ENCODE results near the gene BCAS3. TPM values are rescaled to one million over a fixed set of nuclear protein-coding genes. Genes with fewer than 3 reads are reported as not detected.

The BCAS3 gene
- total and polyA plus RNA-seq, 2 experiments from 2014 or later: 18.0 to 20.2 TPM

GRCh38 chr17:60641126-60641525 is 36.5 kb upstream of the BCAS3 start:
- Histone ChIP-seq H3K4me2 (ENCODE audit: unreplicated experiment) (peak overlapping the region; percentile 5), H3K9ac (0 out of 2 replicates have a peak overlapping the region, but pooled peaks have one; percentile 7), H3K36me3 (ENCODE audit: low read depth) (peaks cover 2% of the 10 kb centered on the region; the same call in 1 of the 2 replicates), H3K27ac (no peak overlapping the region), H3F3A (ENCODE audit: insufficient read depth) (peaks cover 23% of the 10 kb centered on the region), H3K79me2 (ENCODE audit: insufficient read depth) (peaks cover 67% of the 10 kb centered on the region), H3K9me3 (ENCODE audit: low read depth) (no peaks in the 10 kb centered on the region), H4K20me1 (ENCODE audit: insufficient read depth) (peaks cover 10% of the 10 kb centered on the region; the same call in 1 of the 2 replicates), H3K9me2 (ENCODE audit: insufficient read depth) (no peaks in the 10 kb centered on the region), H3K4me3 (no peak overlapping the region), H3K4me1 (ENCODE audit: insufficient read depth) (peaks cover 23% of the 10 kb centered on the region), H2AFZ (no peak overlapping the region), H3K27me3 (replicated peaks; ENCODE audit: insufficient read depth) (no peaks in the 10 kb centered on the region)
- in situ Hi-C loops (cut with MboI): no loop called here
- DNase-seq: peak; percentile 54
- 38% methylated on average over 3 of the region's 3 CpGs for WGBS, 2 experiments (ENCODE audit: low coverage in 1 of 2, low lambda C conversion rate in 2 of 2, missing lambda C conversion rate in 2 of 2)
- TF ChIP-seq EZH2 (IDR thresholded peaks at IDR 0.05; ENCODE audit: insufficient read depth, poor library complexity, severe bottlenecking): no peak
- TF ChIP-seq EZH2phosphoT487 (IDR thresholded peaks at IDR 0.05; ENCODE audit: insufficient read depth, low read depth): no peak

- Histone ChIP-seq H3K9me2 (ENCODE audit: insufficient read depth) (no peaks in the 10 kb centered on the region), H3K9me3 (ENCODE audit: low read depth) (no peaks in the 10 kb centered on the region), H3F3A (ENCODE audit: insufficient read depth) (peaks cover 23% of the 10 kb centered on the region), H2AFZ (no peak overlapping the region), H3K27me3 (replicated peaks; ENCODE audit: insufficient read depth) (no peaks in the 10 kb centered on the region), H3K4me2 (ENCODE audit: unreplicated experiment) (peak overlapping the region; percentile 5), H3K4me3 (no peak overlapping the region), H3K9ac (0 out of 2 replicates have a peak overlapping the region, but pooled peaks have one; percentile 7), H4K20me1 (ENCODE audit: insufficient read depth) (peaks cover 10% of the 10 kb centered on the region; the same call in 1 of the 2 replicates), H3K27ac (0 out of 2 replicates have a peak overlapping the region, but pooled peaks have one; percentile 20), H3K79me2 (ENCODE audit: insufficient read depth) (peaks cover 74% of the 10 kb centered on the region), H3K36me3 (ENCODE audit: low read depth) (no peaks in the 10 kb centered on the region), H3K4me1 (ENCODE audit: insufficient read depth) (peaks cover 23% of the 10 kb centered on the region)
- WGBS, 2 experiments (ENCODE audit: low coverage in 1 of 2, low lambda C conversion rate in 2 of 2, missing lambda C conversion rate in 2 of 2): 71 to 80% methylated on average over 1 of the region's 1 CpG
- no peak for TF ChIP-seq EZH2 (IDR thresholded peaks at IDR 0.05; ENCODE audit: insufficient read depth, poor library complexity, severe bottlenecking)
- peak; percentile 81 for DNase-seq
- in situ Hi-C loops (cut with MboI): no loop called here
Measured at GRCh38 chr17:60641810-60642220, 35.8 kb upstream of the BCAS3 start.

- Histone ChIP-seq H3K36me3 (ENCODE audit: low read depth) (no peaks in the 10 kb centered on the region), H3K27me3 (replicated peaks; ENCODE audit: insufficient read depth) (no peaks in the 10 kb centered on the region), H3K27ac (no peak overlapping the region), H4K20me1 (ENCODE audit: insufficient read depth) (peaks cover 8% of the 10 kb centered on the region; the same call in 1 of the 2 replicates), H2AFZ (no peak overlapping the region), H3K9ac (no peak overlapping the region), H3K79me2 (ENCODE audit: insufficient read depth) (peaks cover 94% of the 10 kb centered on the region), H3K4me3 (no peak overlapping the region), H3K9me3 (ENCODE audit: low read depth) (no peaks in the 10 kb centered on the region), H3K4me1 (ENCODE audit: insufficient read depth) (peaks cover 23% of the 10 kb centered on the region), H3K9me2 (ENCODE audit: insufficient read depth) (no peaks in the 10 kb centered on the region), H3K4me2 (ENCODE audit: unreplicated experiment) (no peak overlapping the region), H3F3A (ENCODE audit: insufficient read depth) (peaks cover 10% of the 10 kb centered on the region; the same call in 1 of the 2 replicates)
- no peak for DNase-seq
- 94 to 96% methylated on average over 3 of the region's 3 CpGs for WGBS, 2 experiments (ENCODE audit: low coverage in 1 of 2, low lambda C conversion rate in 2 of 2, missing lambda C conversion rate in 2 of 2)
- in situ Hi-C loops (cut with MboI): no loop called here
- TF ChIP-seq EZH2 (IDR thresholded peaks at IDR 0.05; ENCODE audit: insufficient read depth, poor library complexity, severe bottlenecking): no peak
- TF ChIP-seq EZH2phosphoT487 (IDR thresholded peaks at IDR 0.05; ENCODE audit: insufficient read depth, low read depth): no peak
Measured at GRCh38 chr17:60645918-60646523, 31.6 kb upstream of the BCAS3 start.

GRCh38 chr17:60646701-60647100 is 30.9 kb upstream of the BCAS3 start:
- H3K4me1 ChIP-seq (ENCODE audit: insufficient read depth): peaks cover 18% of the 10 kb centered on the region
- WGBS, 2 experiments (ENCODE audit: low coverage in 1 of 2, low lambda C conversion rate in 2 of 2, missing lambda C conversion rate in 2 of 2): 69 to 72% methylated on average over 3 of the region's 3 CpGs
- DNase-seq: no peak
- no peaks in the 10 kb centered on the region for H3K9me3 ChIP-seq (ENCODE audit: low read depth)
- no peak overlapping the region for H3K27ac ChIP-seq
- H3K27me3 ChIP-seq (replicated peaks; ENCODE audit: insufficient read depth): no peaks in the 10 kb centered on the region
- TF ChIP-seq EZH2phosphoT487 (IDR thresholded peaks at IDR 0.05; ENCODE audit: insufficient read depth, low read depth): no peak
- no peak for TF ChIP-seq EZH2 (IDR thresholded peaks at IDR 0.05; ENCODE audit: insufficient read depth, poor library complexity, severe bottlenecking)
- H3K4me2 ChIP-seq (ENCODE audit: unreplicated experiment): no peak overlapping the region
- no peak overlapping the region for H2AFZ ChIP-seq
- no peak overlapping the region for H3K9ac ChIP-seq
- H3K9me2 ChIP-seq (ENCODE audit: insufficient read depth): no peaks in the 10 kb centered on the region
- H4K20me1 ChIP-seq (ENCODE audit: insufficient read depth): peaks cover under 1% of the 10 kb centered on the region; the same call in 1 of the 2 replicates
- in situ Hi-C loops (cut with MboI): no loop called here
- 0 out of 2 replicates have a peak, but pooled peaks cover 4% of the 10 kb centered on the region for H3F3A ChIP-seq (ENCODE audit: insufficient read depth)
- H3K79me2 ChIP-seq (ENCODE audit: insufficient read depth): peaks cover 92% of the 10 kb centered on the region
- no peak overlapping the region for H3K4me3 ChIP-seq
- no peaks in the 10 kb centered on the region for H3K36me3 ChIP-seq (ENCODE audit: low read depth)
